HFFc6 (cell line): ENCODE results near the gene MRPL45. TPM values are rescaled to one million over a fixed set of nuclear protein-coding genes. Genes with fewer than 3 reads are reported as not detected.
A peak's percentile ranks its signal among the peaks of the same experiment; 100 is the strongest.

Experiments used
- DNase-seq: peaks from one replicate; pipeline ENCODE4 v3.0.0-alpha.2; 2018
- H3K27ac Mint-ChIP-seq: 2 replicates; pipeline ENCODE4 v1.8.0; 2020; ENCODE audit warnings: mild to moderate bottlenecking, mixed read lengths
- H3K27me3 Mint-ChIP-seq: 2 replicates; pipeline ENCODE4 v1.8.0; 2021; ENCODE audit warnings: mild to moderate bottlenecking, moderate library complexity, mixed read lengths; ENCODE audit not compliant: insufficient read depth
- H3K36me3 Mint-ChIP-seq: 2 replicates; pipeline ENCODE4 v1.8.0; 2021; ENCODE audit warnings: low read depth, mixed read lengths
- H3K4me1 Mint-ChIP-seq: 2 replicates; pipeline ENCODE4 v1.8.0; 2020; ENCODE audit warnings: low read depth, mixed read lengths
- H3K4me3 Mint-ChIP-seq: 2 replicates; pipeline ENCODE4 v1.8.0; 2020; ENCODE audit warnings: mild to moderate bottlenecking, moderate library complexity, mixed read lengths
- H3K9me3 Mint-ChIP-seq: 2 replicates; pipeline ENCODE4 v1.8.0; 2020; ENCODE audit warnings: mild to moderate bottlenecking, mixed read lengths
- CTCF ChIP-seq: fragments of 200-600 bp; sonication (generic); IDR thresholded peaks from 2 replicates; pipeline ENCODE4 v1.5.0; 2021; ENCODE audit warnings: antibody characterized with exemption, mild to moderate bottlenecking
- total RNA-seq, 6 experiments: library from RNA; stranded (reverse); fragmentation: NEBNext Ultra II Directional; extraction: Animal tissue kit (Norgen Biotek cat#: 25700); gene quantifications; 2 replicates in 1 of 6; 3 replicates in 5 of 6; pipeline ENCODE4 v1.2.3, GENCODE V29; 2021

Gene MRPL45
- total RNA-seq, 6 experiments from 2014 or later, result 35.7 to 43.3 (median 42.1) TPM

GRCh38 chr17:38343608-38344419 is 46.8 kb downstream of the MRPL45 start, which contains the start of gene GPR179:
GPR179 (minus strand) TSS chr17:38343956; CDS start chr17:38343789, 167 bp downstream.
- no peak for TF ChIP-seq CTCF
- Mint-ChIP-seq H3K27ac (no peak within 1 kb of the TSS), H3K4me1 (peaks cover 1% of the 10 kb centered on the region), H3K4me3 (no peak within 1 kb of the TSS), H3K36me3 (no peaks in the 10 kb centered on the region), H3K27me3 (peaks cover 20% of the 10 kb centered on the region), H3K9me3 (no peaks in the 10 kb centered on the region)
- DNase-seq, result no peak

GRCh38 chr17:38344420-38344745 is 47.4 kb downstream of the MRPL45 start:
- TF ChIP-seq CTCF, result no peak
- H3K27me3 Mint-ChIP-seq, result peaks cover 19% of the 10 kb centered on the region
- H3K9me3 Mint-ChIP-seq, result no peaks in the 10 kb centered on the region
- no peaks in the 10 kb centered on the region for H3K36me3 Mint-ChIP-seq
- no peak overlapping the region for H3K4me3 Mint-ChIP-seq
- H3K27ac Mint-ChIP-seq, result no peak overlapping the region
- no peak for DNase-seq
- peaks cover 6% of the 10 kb centered on the region for H3K4me1 Mint-ChIP-seq

GRCh38 chr17:38345743-38346142 is 48.8 kb downstream of the MRPL45 start:
- no peak for DNase-seq
- H3K27ac Mint-ChIP-seq, result no peak overlapping the region
- peaks cover 14% of the 10 kb centered on the region for H3K27me3 Mint-ChIP-seq
- H3K4me3 Mint-ChIP-seq, result no peak overlapping the region
- no peak for TF ChIP-seq CTCF
- H3K9me3 Mint-ChIP-seq, result no peaks in the 10 kb centered on the region
- peaks cover 6% of the 10 kb centered on the region for H3K4me1 Mint-ChIP-seq
- H3K36me3 Mint-ChIP-seq, result no peaks in the 10 kb centered on the region

GRCh38 chr17:38349097-38349730 is 52.2 kb downstream of the MRPL45 start:
- Mint-ChIP-seq H3K4me3 (no peak overlapping the region), H3K9me3 (no peaks in the 10 kb centered on the region), H3K4me1 (peaks cover 25% of the 10 kb centered on the region), H3K27me3 (peaks cover 2% of the 10 kb centered on the region), H3K36me3 (0 out of 2 replicates have a peak, but pooled peaks cover 4% of the 10 kb centered on the region), H3K27ac (no peak overlapping the region)
- peak; percentile 83 for DNase-seq
- TF ChIP-seq CTCF, result peak; percentile 92

- TF ChIP-seq CTCF, result no peak
- no peak for DNase-seq
- H3K9me3 Mint-ChIP-seq, result no peaks in the 10 kb centered on the region
- H3K27me3 Mint-ChIP-seq, result peaks cover 2% of the 10 kb centered on the region
- H3K4me3 Mint-ChIP-seq, result no peak overlapping the region
- peaks cover 12% of the 10 kb centered on the region; the same call in 1 of the 2 replicates for H3K36me3 Mint-ChIP-seq
- peak overlapping the region; percentile 4; the same call in 1 of the 2 replicates for H3K27ac Mint-ChIP-seq
- peaks cover 34% of the 10 kb centered on the region for H3K4me1 Mint-ChIP-seq
Observed at GRCh38 chr17:38350035-38350434, 53.1 kb downstream of the MRPL45 start.
